ENCODE results near the gene PTPRK. TPM values are rescaled to one million over a fixed set of nuclear protein-coding genes. Genes with fewer than 3 reads are reported as not detected.

The PTPRK gene
- total and polyA plus RNA-seq, 5 donors: 9.6 to 45.7 (median 42.7) TPM

DNA sequence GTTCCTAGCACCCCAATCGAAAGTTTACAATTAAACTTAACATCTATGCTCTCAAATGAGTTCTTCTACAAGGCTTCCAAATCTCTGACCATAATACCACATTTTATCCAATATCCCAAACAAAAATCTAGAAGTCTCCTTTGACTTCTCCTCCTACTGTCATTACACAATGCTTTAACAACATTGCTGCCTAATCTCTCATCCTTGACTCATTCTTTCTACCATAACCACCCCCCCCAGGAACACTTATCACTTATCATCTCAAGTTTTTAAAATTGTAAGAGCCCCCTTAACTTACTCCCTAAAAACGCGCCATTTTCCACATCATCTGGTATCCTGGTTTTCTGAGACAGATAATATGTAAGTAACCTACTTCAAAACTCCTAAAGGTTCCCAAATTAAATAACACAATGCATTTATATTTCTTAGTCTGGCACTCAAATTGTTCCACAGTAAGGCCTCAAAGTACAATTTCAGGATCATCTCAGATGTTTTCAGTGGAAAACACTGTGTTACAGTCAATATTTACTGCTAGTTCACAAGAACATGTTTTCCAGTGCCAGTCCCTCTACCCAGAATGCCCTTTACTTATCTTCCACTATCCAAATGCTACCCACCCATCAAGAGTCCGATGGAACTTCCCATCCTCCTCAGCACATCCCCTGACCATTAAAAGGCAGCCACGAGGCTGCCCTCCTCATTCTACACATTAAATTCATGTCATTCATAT, 311.4 kb downstream of the PTPRK start:
- no peaks in the 10 kb centered on the region for H3K27me3 ChIP-seq (ENCODE audit: control insufficient read depth, insufficient read depth)
- peaks cover 2% of the 10 kb centered on the region for H3K4me1 ChIP-seq (ENCODE audit: control insufficient read depth, insufficient read depth, low read length)
- H3K4me3 ChIP-seq (ENCODE audit: low read length): no peak overlapping the region
- intact Hi-C loops (cut with DNase I): no loop called here
- DNase-seq (no peak), ATAC-seq (no peak)
- WGBS: 73% methylated on average over 5 of the region's 5 CpGs
- H3K27ac ChIP-seq (ENCODE audit: low read length): no peak overlapping the region
- no peaks in the 10 kb centered on the region for H3K9me3 ChIP-seq (ENCODE audit: control insufficient read depth, low read length)

DNA sequence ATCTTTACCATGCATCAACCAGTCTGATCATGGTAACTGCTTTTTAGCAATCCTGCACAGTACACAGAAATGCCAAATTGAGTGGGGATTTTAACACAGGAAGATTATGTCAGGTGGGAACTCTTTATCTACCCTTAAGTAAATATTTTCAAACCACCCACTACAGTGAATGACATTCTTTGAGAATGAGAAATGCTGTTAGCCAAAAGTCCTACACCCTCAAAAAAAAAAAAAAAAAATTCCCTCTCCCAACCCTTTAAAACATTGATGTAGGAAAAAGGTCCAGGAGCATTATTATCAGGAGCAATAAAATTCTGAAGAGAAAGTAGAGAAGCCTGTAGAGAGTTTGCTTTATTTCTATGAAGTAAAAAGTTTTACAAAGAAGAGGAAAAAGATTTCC, 312.3 kb downstream of the PTPRK start:
- intact Hi-C loops (cut with DNase I): no loop called here
- peak in 1 of 2 donors; percentile 75 for ATAC-seq
- no peaks in the 10 kb centered on the region for H3K9me3 ChIP-seq (ENCODE audit: control insufficient read depth, low read length)
- H3K27ac ChIP-seq (ENCODE audit: low read length): no peak overlapping the region
- DNase-seq: no peak
- H3K4me1 ChIP-seq (ENCODE audit: control insufficient read depth, insufficient read depth, low read length): peaks cover 2% of the 10 kb centered on the region
- no peak overlapping the region for H3K4me3 ChIP-seq (ENCODE audit: low read length)
- H3K27me3 ChIP-seq (ENCODE audit: control insufficient read depth, insufficient read depth): no peaks in the 10 kb centered on the region

DNA sequence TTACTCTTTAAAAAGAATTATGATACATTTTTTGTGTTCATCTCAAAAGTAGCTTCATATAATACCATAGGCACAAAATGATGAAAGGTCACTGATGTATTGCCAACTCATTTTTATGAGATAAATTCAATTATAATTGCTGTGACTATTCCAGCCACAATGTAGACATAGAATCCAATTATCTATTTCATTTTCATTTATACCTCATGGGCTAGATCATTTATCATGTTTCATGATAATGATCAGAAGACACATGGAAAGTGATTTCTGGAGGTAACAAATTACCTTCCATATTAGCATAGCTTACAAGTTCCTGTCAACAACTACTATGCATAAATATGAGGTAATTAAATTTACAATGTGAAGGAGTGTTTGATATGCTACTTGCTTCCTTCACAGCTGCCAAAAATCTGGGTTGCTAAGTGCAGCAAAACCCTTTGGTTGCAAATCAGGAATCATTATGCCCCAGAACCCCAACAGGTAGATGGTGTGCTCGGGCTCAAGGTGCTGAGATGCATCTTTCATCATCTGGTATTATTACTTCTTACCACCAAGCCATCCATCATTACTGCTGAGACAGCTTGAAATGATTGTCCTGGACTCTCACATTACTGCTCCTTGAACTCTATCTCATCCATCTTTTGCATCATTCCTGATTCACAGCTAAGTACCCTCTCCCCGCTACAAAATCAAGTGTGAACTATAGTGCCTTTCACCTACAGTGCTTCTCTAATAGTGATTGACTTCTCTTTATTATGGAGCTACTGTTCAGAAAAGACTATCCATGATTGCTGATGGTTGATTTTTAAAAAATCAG, 313.6 kb downstream of the PTPRK start:
- no peak for ATAC-seq
- no peak for DNase-seq
- 91% methylated on average over 2 of the region's 2 CpGs for WGBS
- Histone ChIP-seq H3K9me3 (ENCODE audit: control insufficient read depth, low read length) (no peaks in the 10 kb centered on the region), H3K27me3 (ENCODE audit: control insufficient read depth, insufficient read depth) (no peaks in the 10 kb centered on the region), H3K27ac (ENCODE audit: low read length) (no peak overlapping the region), H3K4me1 (ENCODE audit: control insufficient read depth, insufficient read depth, low read length) (peaks cover 2% of the 10 kb centered on the region), H3K4me3 (ENCODE audit: low read length) (no peak overlapping the region)
- intact Hi-C loops (cut with DNase I): no loop called here

DNA sequence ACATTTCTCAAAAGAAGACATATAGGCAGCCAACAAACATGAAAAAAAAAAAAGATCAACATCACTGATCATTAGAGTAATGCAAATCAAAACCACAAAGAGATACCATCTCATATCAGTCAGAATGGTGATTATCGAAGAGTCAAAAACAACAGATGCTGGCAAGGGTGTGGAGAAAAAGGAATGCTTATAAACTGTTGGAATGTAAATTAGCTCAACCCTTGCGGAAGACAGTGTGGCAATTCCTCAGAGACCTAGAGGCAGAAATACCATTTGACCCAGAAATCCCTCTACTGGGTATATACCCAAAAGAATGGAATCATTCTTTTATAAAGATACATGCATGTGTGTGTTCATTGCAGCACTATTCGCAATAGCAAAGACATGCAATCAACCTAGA, 315.8 kb downstream of the PTPRK start:
- H3K4me3 ChIP-seq (ENCODE audit: low read length): no peak overlapping the region
- peaks cover 2% of the 10 kb centered on the region for H3K4me1 ChIP-seq (ENCODE audit: control insufficient read depth, insufficient read depth, low read length)
- intact Hi-C loops (cut with DNase I): no loop called here
- WGBS: 93% methylated on average over 3 of the region's 3 CpGs
- DNase-seq: no peak
- H3K27me3 ChIP-seq (ENCODE audit: control insufficient read depth, insufficient read depth): no peaks in the 10 kb centered on the region
- no peak overlapping the region for H3K27ac ChIP-seq (ENCODE audit: low read length)
- H3K9me3 ChIP-seq (ENCODE audit: control insufficient read depth, low read length): no peaks in the 10 kb centered on the region
- no peak for ATAC-seq

DNA sequence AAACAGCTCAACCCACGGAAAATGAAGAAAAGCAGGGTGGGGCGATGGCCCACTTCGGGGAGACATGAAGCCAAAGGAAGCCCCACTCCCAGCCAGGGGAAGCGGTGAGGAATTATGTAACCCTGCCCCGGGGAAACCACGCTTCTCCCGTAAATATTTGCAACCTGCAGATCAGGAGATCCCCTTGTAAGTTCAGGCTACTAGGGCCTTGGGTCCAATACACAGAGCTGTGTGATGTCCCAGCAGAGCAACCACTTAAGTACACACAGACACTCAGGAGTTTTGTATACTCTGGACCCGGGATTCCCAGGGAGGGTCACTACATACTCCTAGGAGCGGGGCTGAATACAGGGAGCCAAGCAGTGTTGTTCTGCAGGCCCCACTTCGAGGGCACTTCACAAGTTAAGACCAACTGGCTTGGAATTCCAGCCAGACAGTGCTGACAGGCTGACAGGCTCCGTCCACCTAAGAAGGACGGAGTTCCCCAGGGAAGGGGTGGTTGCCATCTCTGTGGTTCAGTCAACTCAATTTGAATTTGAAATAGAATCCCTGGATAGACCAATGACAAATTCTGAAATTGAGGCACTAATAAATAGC, 318.1 kb downstream of the PTPRK start:
- H3K4me3 ChIP-seq (ENCODE audit: low read length): no peak overlapping the region
- H3K4me1 ChIP-seq (ENCODE audit: control insufficient read depth, insufficient read depth, low read length): peaks cover 2% of the 10 kb centered on the region
- no peak overlapping the region for H3K27ac ChIP-seq (ENCODE audit: low read length)
- ATAC-seq (peak in 1 of 2 donors; percentile 26), DNase-seq (no peak)
- no peaks in the 10 kb centered on the region for H3K9me3 ChIP-seq (ENCODE audit: control insufficient read depth, low read length)
- 86% methylated on average over 12 of the region's 12 CpGs for WGBS
- intact Hi-C loops (cut with DNase I): no loop called here
- H3K27me3 ChIP-seq (ENCODE audit: control insufficient read depth, insufficient read depth): no peaks in the 10 kb centered on the region

DNA sequence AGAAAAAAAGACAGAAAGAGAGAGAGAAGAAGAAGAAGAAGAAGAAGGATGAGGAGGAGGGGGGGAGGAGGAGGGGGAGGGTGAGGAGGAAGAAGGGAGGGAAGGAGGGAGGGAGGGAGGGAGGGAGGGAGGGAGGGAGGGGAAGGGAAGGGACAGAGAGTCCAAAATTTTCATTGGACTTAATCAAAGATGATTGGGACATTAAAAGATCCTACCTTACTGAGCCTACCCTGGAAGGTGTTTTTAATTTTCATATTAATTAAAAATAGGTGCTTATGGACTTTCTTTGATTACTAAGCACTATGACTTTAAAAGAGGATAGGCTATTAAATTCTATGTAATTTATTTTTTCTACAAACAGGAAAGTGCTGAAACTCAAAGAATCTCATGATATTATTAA, 319.6 kb downstream of the PTPRK start:
- intact Hi-C loops (cut with DNase I): no loop called here
- Histone ChIP-seq H3K27ac (ENCODE audit: low read length) (no peak overlapping the region), H3K4me1 (ENCODE audit: control insufficient read depth, insufficient read depth, low read length) (no peaks in the 10 kb centered on the region), H3K27me3 (ENCODE audit: control insufficient read depth, insufficient read depth) (no peaks in the 10 kb centered on the region), H3K9me3 (ENCODE audit: control insufficient read depth, low read length) (no peaks in the 10 kb centered on the region), H3K4me3 (ENCODE audit: low read length) (no peak overlapping the region)
- ATAC-seq (no peak), DNase-seq (no peak)

DNA sequence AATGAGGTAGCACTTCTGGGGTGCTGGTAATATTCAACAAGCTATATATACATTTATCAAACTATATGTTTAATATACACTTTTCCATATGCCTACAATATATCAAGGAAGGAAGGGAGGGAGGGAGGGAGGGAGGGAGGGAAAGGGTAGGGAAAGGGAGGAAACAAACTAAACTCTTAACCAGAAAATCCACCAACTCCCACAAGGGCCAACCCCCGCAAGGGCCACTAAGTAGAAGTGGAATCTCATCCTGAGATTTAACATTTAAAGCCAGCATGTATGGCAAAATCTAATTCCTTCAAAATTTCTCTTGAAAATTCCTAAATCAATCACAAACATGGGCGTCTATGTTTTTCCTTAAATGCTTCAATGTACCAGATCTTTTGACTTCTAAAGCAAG, 320.9 kb downstream of the PTPRK start:
- WGBS: 97% methylated on average over 2 of the region's 2 CpGs
- Histone ChIP-seq H3K27ac (ENCODE audit: low read length) (no peak overlapping the region), H3K4me1 (ENCODE audit: control insufficient read depth, insufficient read depth, low read length) (no peaks in the 10 kb centered on the region), H3K4me3 (ENCODE audit: low read length) (no peak overlapping the region), H3K27me3 (ENCODE audit: control insufficient read depth, insufficient read depth) (no peaks in the 10 kb centered on the region), H3K9me3 (ENCODE audit: control insufficient read depth, low read length) (no peaks in the 10 kb centered on the region)
- DNase-seq (no peak), ATAC-seq (no peak)
- intact Hi-C loops (cut with DNase I): no loop called here

DNA sequence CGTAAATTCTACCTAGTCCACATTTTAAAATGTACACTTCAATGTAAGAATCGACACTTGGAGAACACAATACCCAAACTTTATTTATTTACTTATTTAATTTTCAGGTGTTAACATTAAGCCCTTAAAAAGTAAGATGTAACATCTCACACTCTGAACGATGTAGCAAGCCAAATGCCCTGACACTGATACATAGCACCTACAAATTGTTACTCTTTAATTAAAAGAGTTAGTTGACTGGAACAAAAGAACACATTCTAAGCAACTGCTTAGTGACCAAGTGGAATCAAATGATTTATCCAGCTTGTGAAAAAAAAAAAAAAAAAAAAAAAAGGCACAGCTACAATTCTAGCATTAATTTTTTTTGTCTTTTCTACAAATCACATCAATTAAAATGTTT, 327.4 kb downstream of the PTPRK start:
- ATAC-seq (no peak), DNase-seq (no peak)
- no peak overlapping the region for H3K27ac ChIP-seq (ENCODE audit: low read length)
- no peaks in the 10 kb centered on the region for H3K27me3 ChIP-seq (ENCODE audit: control insufficient read depth, insufficient read depth)
- 90% methylated on average over 3 of the region's 3 CpGs for WGBS
- no peaks in the 10 kb centered on the region for H3K4me1 ChIP-seq (ENCODE audit: control insufficient read depth, insufficient read depth, low read length)
- no peaks in the 10 kb centered on the region for H3K9me3 ChIP-seq (ENCODE audit: control insufficient read depth, low read length)
- intact Hi-C loops (cut with DNase I): no loop called here
- H3K4me3 ChIP-seq (ENCODE audit: low read length): no peak overlapping the region

DNA sequence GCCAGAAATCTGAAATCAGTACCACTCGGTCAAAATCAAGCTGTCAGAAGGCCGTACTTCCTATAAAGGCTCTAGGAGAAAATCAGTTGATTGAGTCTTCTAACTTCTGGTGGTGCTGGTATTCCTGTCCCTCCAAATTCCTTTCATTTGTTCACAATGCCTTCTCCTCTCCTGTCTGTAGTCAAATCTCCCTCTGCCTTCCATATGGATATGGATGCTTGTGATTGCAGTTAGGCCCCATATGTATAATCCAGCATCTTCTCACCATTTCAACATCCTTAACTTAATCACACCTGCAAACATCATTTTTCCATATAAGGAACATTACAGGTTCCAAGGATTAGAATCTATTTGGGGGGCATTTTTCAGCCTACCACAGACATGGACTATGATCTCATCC, 331.7 kb downstream of the PTPRK start:
- ATAC-seq: no peak
- 89% methylated on average over 2 of the region's 2 CpGs for WGBS
- intact Hi-C loops (cut with DNase I): no loop called here
- no peak overlapping the region for H3K4me3 ChIP-seq (ENCODE audit: low read length)
- no peaks in the 10 kb centered on the region for H3K4me1 ChIP-seq (ENCODE audit: control insufficient read depth, insufficient read depth, low read length)
- H3K9me3 ChIP-seq (ENCODE audit: control insufficient read depth, low read length): no peaks in the 10 kb centered on the region
- no peaks in the 10 kb centered on the region for H3K27me3 ChIP-seq (ENCODE audit: control insufficient read depth, insufficient read depth)
- no peak overlapping the region for H3K27ac ChIP-seq (ENCODE audit: low read length)
- no peak for DNase-seq

DNA sequence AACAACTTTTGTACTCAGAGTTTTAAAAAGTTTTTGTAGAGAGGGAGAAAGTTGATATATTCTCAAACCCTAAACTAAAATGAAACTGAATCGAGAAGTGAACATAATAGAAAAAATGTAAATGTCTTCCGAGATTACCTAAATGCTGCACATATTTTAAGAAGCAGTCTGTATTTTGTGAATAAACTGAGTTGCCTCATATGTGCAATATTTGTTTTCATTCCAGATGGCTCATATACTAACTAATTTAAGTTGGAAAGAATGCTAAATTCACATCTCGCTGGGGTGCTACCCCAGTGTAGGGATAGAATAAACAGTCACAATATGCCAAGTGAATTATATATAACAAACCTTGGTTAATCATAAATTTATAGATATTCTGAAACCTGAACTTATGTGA, 333.7 kb downstream of the PTPRK start:
- Histone ChIP-seq H3K4me3 (ENCODE audit: low read length) (no peak overlapping the region), H3K4me1 (ENCODE audit: control insufficient read depth, insufficient read depth, low read length) (no peaks in the 10 kb centered on the region), H3K27ac (ENCODE audit: low read length) (no peak overlapping the region), H3K27me3 (ENCODE audit: control insufficient read depth, insufficient read depth) (no peaks in the 10 kb centered on the region), H3K9me3 (ENCODE audit: control insufficient read depth, low read length) (no peaks in the 10 kb centered on the region)
- no peak for ATAC-seq
- intact Hi-C loops (cut with DNase I): no loop called here
- 84% methylated on average over 3 of the region's 3 CpGs for WGBS
- DNase-seq: no peak

DNA sequence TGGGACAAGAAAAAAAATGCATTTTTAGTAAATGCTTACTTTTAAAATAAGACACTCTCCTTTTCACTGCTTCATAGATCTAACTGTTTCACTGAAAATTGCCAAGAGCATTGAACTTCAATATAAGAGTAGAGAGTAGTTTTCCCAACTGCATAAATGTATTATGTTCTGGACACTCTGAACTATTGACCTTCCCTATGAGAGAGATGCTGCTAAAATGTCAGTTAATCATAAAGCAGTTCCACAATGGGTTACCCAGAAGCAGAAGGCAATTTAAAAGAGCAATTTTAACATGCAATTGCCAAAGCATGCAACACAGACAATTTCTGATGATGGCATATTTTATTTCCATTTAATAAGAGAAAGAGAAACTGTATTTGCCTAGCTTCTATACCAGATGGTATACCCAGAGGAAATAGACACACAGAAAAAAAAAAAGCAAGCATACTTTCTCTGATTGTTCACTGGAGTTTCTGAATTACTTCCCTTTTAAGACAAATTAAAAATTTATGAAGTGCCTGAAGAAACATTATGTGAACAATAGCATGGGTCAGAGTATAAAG, 340.4 kb downstream of the PTPRK start:
- no peak for DNase-seq
- Histone ChIP-seq H3K27me3 (ENCODE audit: control insufficient read depth, insufficient read depth) (no peaks in the 10 kb centered on the region), H3K4me1 (ENCODE audit: control insufficient read depth, insufficient read depth, low read length) (no peaks in the 10 kb centered on the region), H3K4me3 (ENCODE audit: low read length) (no peak overlapping the region), H3K9me3 (ENCODE audit: control insufficient read depth, low read length) (no peaks in the 10 kb centered on the region), H3K27ac (ENCODE audit: low read length) (no peak overlapping the region)
- no peak for ATAC-seq
- intact Hi-C loops (cut with DNase I): no loop called here
